Hepatocyte (in vitro differentiated cells): ENCODE results near the gene SNAI3. TPM values are rescaled to one million over a fixed set of nuclear protein-coding genes. Genes with fewer than 3 reads are reported as not detected.

Experiments used
- DNase-seq: peaks from one replicate; pipeline ENCODE4 v3.0.0-alpha.2; 2016; ENCODE audit warnings: low spot score
- H2AFZ ChIP-seq: fragments of 200-600 bp; sonication (generic); 2 replicates; pipeline ENCODE4 v1.6.0; 2016; ENCODE audit warnings: antibody characterized with exemption, mild to moderate bottlenecking
- H3K27ac ChIP-seq: fragments of 200-600 bp; sonication (generic); 2 replicates; pipeline ENCODE4 v1.5.1; 2016; ENCODE audit warnings: mild to moderate bottlenecking
- H3K27me3 ChIP-seq: fragments of 200-600 bp; sonication (generic); 2 replicates; pipeline ENCODE4 v1.6.1; 2016
- H3K36me3 ChIP-seq: fragments of 200-600 bp; sonication (generic); replicated peaks from 2 replicates; pipeline ENCODE4 v1.5.1; 2016; ENCODE audit warnings: low read depth; ENCODE audit not compliant: insufficient read depth
- H3K4me1 ChIP-seq: fragments of 200-600 bp; sonication (generic); 2 replicates; pipeline ENCODE4 v1.5.1; 2016; ENCODE audit warnings: mild to moderate bottlenecking, moderate library complexity; ENCODE audit not compliant: insufficient read depth
- H3K4me2 ChIP-seq: fragments of 200-600 bp; sonication (generic); 2 replicates; pipeline ENCODE4 v1.6.0; 2016
- H3K4me3 ChIP-seq: fragments of 200-600 bp; sonication (generic); 2 replicates; pipeline ENCODE4 v1.5.1; 2016; ENCODE audit warnings: mild to moderate bottlenecking
- H3K79me2 ChIP-seq: fragments of 200-600 bp; sonication (generic); 2 replicates; pipeline ENCODE4 v1.6.0; 2017; ENCODE audit warnings: mild to moderate bottlenecking
- H3K9me2 ChIP-seq: fragments of 200-600 bp; sonication (generic); replicated peaks from 2 replicates; pipeline ENCODE4 v1.6.0; 2017; ENCODE audit warnings: mild to moderate bottlenecking; ENCODE audit not compliant: insufficient read depth
- H3K9me3 ChIP-seq: fragments of 200-600 bp; sonication (generic); 2 replicates; pipeline ENCODE4 v1.5.1; 2016; ENCODE audit warnings: low read depth, mild to moderate bottlenecking
- H4K20me1 ChIP-seq: fragments of 200-600 bp; sonication (generic); 2 replicates; pipeline ENCODE4 v1.6.0; 2016; ENCODE audit warnings: mild to moderate bottlenecking; ENCODE audit not compliant: insufficient read depth, poor library complexity, severe bottlenecking
- EZH2 ChIP-seq: fragments of 200-600 bp; sonication (generic); IDR thresholded peaks from 2 replicates; pipeline ENCODE4 v1.6.1; 2016; ENCODE audit warnings: antibody characterized with exemption, mild to moderate bottlenecking, borderline replicate concordance
- EZH2phosphoT487 ChIP-seq: fragments of 200-600 bp; sonication (generic); IDR thresholded peaks from one replicate; pipeline ENCODE4 v1.6.1; 2018; ENCODE audit warnings: antibody characterized with exemption, mild to moderate bottlenecking, low read depth, moderate library complexity; ENCODE audit not compliant: unreplicated experiment, severe bottlenecking
- WGBS: methylation state at CpG from one replicate; pipeline ENCODE4 v1.1.6; 2016; ENCODE audit warnings: low lambda C conversion rate; ENCODE audit errors: missing lambda C conversion rate; 5-methylcytosine and 5-hydroxymethylcytosine counted together
- polyA plus RNA-seq: library from polyadenylated mRNA; unstranded; fragments of >200 nt; fragmentation: Nextera tagmentation; extraction: Ambion mirVana; gene quantifications from 2 replicates; pipeline ENCODE4 v1.2.1, GENCODE V29; 2016
- total RNA-seq: library from RNA; depleted of rRNA; stranded (reverse); fragments of >200 nt; gene quantifications from 2 replicates; pipeline ENCODE4 v1.2.3, GENCODE V29; 2014
- TF ChIP-seq, protein P1 (sequence below): fragments of 200-600 bp; sonication (generic); IDR thresholded peaks from 2 replicates; pipeline ENCODE4 v1.5.1; 2016; ENCODE audit warnings: antibody characterized with exemption, mild to moderate bottlenecking; ENCODE audit not compliant: poor library complexity

The SNAI3 gene
- total and polyA plus RNA-seq, 2 experiments from 2014 or later: 1.7 to 5.0 TPM

DNA sequence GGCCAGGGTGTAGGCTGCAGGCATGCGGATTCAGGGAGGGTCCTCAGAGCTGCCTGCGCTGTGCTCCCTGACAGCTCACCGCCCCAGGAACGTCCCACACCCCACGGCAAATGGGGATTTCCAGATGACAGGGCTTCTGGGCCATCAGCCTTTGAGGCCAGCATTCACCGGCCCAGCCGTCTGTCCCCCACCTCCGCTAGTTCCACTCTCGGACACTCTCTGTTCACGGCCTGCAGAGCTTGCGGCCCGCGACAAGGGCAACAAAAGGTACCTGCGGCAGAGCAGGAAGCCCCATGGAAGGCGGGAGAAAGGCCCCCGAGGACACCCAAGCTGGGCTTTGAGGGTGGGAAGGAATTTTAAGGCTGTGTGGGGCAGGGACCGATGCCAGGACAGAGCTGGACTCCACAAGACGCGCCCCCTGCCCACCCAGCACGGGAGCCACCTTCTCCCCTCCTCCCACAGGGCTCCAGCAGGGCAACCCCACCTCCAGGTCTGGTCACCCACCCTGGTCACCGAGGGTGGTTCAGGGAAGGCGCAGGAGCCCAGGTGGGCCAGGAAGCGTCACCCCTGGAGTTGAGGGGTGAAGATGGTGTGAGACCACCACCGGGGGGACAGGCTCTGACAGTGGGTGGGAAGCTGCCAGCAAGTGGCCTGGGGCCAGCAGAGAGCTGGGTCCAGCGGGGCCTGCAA is 29.9 kb downstream of the SNAI3 start:
- Histone ChIP-seq H3K27me3 (no peaks in the 10 kb centered on the region), H3K4me2 (no peak overlapping the region), H3K9me3 (no peaks in the 10 kb centered on the region), H3K9me2 (no peaks in the 10 kb centered on the region), H3K36me3 (no peaks in the 10 kb centered on the region), H3K79me2 (peaks cover 26% of the 10 kb centered on the region), H3K4me3 (no peak overlapping the region), H3K4me1 (peaks cover 16% of the 10 kb centered on the region), H2AFZ (no peak overlapping the region), H3K27ac (no peak overlapping the region), H4K20me1 (peaks cover 27% of the 10 kb centered on the region)
- 93% methylated on average over 22 of the region's 25 CpGs for WGBS
- TF ChIP-seq EZH2 (no peak), EZH2phosphoT487 (no peak)
- TF ChIP-seq, protein P1, sequence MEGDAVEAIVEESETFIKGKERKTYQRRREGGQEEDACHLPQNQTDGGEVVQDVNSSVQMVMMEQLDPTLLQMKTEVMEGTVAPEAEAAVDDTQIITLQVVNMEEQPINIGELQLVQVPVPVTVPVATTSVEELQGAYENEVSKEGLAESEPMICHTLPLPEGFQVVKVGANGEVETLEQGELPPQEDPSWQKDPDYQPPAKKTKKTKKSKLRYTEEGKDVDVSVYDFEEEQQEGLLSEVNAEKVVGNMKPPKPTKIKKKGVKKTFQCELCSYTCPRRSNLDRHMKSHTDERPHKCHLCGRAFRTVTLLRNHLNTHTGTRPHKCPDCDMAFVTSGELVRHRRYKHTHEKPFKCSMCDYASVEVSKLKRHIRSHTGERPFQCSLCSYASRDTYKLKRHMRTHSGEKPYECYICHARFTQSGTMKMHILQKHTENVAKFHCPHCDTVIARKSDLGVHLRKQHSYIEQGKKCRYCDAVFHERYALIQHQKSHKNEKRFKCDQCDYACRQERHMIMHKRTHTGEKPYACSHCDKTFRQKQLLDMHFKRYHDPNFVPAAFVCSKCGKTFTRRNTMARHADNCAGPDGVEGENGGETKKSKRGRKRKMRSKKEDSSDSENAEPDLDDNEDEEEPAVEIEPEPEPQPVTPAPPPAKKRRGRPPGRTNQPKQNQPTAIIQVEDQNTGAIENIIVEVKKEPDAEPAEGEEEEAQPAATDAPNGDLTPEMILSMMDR: no peak
- no peak for DNase-seq

DNA sequence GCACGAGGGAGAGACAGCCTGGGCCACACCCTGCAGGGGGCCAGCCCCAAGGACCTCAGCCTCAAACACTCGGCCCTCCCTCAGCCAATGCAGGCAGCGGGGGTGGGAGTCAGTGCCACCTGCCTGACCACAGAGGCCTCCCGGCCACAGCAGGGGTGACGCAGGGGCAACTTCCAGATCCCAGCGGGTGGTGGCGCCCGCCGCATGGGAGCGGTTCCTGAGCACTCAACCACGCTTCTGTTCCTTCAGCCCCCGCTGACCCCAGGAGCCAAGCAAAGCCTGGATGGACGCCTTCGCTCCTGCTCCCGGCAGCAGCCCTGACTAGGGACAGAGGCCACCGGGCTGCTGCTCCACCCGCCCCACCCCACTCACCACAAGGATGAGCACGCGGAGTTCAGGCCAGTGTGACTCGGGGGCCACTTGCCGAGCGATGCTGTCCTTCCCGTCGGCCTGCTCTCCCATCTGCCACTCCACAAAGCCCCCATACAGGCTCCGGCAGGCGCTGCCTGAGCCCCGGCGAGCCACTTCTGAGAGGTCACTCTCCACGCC is 30.5 kb downstream of the SNAI3 start:
- Histone ChIP-seq H3K4me1 (peaks cover 15% of the 10 kb centered on the region), H4K20me1 (peaks cover 21% of the 10 kb centered on the region), H3K9me3 (no peaks in the 10 kb centered on the region), H3K4me3 (no peak overlapping the region), H3K27me3 (no peaks in the 10 kb centered on the region), H3K79me2 (peaks cover 20% of the 10 kb centered on the region), H2AFZ (no peak overlapping the region), H3K36me3 (no peaks in the 10 kb centered on the region), H3K4me2 (no peak overlapping the region), H3K9me2 (no peaks in the 10 kb centered on the region), H3K27ac (no peak overlapping the region)
- TF ChIP-seq EZH2 (no peak), EZH2phosphoT487 (no peak)
- TF ChIP-seq, protein P1: no peak
- DNase-seq: no peak
- 89% methylated on average over 26 of the region's 29 CpGs for WGBS

DNA sequence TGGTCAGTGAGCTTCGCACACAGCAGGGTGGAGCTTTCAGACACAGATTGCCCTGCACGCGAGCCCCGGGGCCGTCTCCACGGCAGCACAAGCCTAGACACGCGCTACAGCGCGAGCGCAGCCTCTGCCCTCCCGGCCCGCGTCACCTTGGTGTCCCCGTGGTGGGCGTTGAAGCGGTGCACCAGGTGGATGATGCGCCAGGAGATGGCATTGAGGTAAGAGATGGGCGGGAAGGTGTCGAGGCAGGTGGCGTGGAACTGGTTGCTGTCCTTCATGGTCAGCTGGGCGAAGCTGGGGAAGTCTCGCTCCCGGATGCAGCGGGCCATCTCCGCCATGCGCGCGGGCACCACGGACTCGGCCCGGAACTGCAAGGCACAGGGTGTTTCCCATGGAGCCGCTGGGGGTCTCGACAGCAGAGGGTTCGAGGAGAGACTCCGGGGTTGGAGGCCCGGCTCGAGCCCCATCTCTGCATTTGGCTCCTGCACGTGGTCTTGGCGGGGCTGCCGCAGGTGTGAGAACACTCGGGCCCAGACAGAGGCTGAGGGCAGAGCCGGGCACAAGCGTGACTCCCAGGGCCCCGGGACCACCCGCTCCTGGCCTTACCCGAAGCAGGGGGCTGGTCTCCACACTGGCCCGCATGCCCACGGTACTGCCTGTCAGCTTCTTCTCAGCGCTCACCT is 31.1 kb downstream of the SNAI3 start:
- H3K36me3 ChIP-seq: no peaks in the 10 kb centered on the region
- DNase-seq: no peak
- no peak overlapping the region for H3K4me3 ChIP-seq
- TF ChIP-seq, protein P1: no peak
- TF ChIP-seq EZH2phosphoT487 (no peak), EZH2 (no peak)
- no peak overlapping the region for H3K27ac ChIP-seq
- peaks cover 14% of the 10 kb centered on the region for H3K79me2 ChIP-seq
- 95% methylated on average over 46 of the region's 50 CpGs for WGBS
- H3K9me2 ChIP-seq: no peaks in the 10 kb centered on the region
- no peaks in the 10 kb centered on the region for H3K27me3 ChIP-seq
- no peak overlapping the region for H2AFZ ChIP-seq
- peaks cover 16% of the 10 kb centered on the region for H4K20me1 ChIP-seq
- H3K4me2 ChIP-seq: no peak overlapping the region
- H3K9me3 ChIP-seq: no peaks in the 10 kb centered on the region
- H3K4me1 ChIP-seq: peaks cover 12% of the 10 kb centered on the region
